Thyroid gland (tissue), 4 donors: Measurements from ENCODE around the gene TTC8.

Experiments
- POLR2A ChIP-seq, 2 donors: fragments of 450-650 bp; IDR thresholded peaks; one replicate each; pipeline ENCODE4 v1.6.1; 2017; ENCODE audit warnings: antibody characterized with exemption in 2 of 2, mild to moderate bottlenecking in 2 of 2, moderate library complexity in 1 of 2
- TF ChIP-seq, protein P1 (sequence below), 6 experiments: fragments of 200-600 bp in 3 of 6; fragments of 450-650 bp in 3 of 6; sonication (generic) in 3 of 6; IDR thresholded peaks; one replicate each; pipeline ENCODE4 v1.5.1; 2016 to 2019; ENCODE audit warnings: antibody characterized with exemption in 6 of 6, mild to moderate bottlenecking in 2 of 6, inconsistent platforms in 1 of 6, moderate library complexity in 1 of 6

- TF ChIP-seq, protein P1, sequence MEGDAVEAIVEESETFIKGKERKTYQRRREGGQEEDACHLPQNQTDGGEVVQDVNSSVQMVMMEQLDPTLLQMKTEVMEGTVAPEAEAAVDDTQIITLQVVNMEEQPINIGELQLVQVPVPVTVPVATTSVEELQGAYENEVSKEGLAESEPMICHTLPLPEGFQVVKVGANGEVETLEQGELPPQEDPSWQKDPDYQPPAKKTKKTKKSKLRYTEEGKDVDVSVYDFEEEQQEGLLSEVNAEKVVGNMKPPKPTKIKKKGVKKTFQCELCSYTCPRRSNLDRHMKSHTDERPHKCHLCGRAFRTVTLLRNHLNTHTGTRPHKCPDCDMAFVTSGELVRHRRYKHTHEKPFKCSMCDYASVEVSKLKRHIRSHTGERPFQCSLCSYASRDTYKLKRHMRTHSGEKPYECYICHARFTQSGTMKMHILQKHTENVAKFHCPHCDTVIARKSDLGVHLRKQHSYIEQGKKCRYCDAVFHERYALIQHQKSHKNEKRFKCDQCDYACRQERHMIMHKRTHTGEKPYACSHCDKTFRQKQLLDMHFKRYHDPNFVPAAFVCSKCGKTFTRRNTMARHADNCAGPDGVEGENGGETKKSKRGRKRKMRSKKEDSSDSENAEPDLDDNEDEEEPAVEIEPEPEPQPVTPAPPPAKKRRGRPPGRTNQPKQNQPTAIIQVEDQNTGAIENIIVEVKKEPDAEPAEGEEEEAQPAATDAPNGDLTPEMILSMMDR (IDR thresholded peaks at IDR 0.05): no peak
- no peak for TF ChIP-seq POLR2A (IDR thresholded peaks at IDR 0.05)
Observed at GRCh38 chr14:88902850-88903249, 78.4 kb downstream of the TTC8 start.
